H1 (cell line): Measurements from ENCODE around the gene SNX19.

Experiments used
- EZH2 ChIP-seq: fragments of 200-600 bp; sonication (generic); IDR thresholded peaks from 2 replicates; pipeline ENCODE4 v1.7.1; 2012; ENCODE audit warnings: low read depth, mild to moderate bottlenecking, moderate library complexity, low read length, inconsistent platforms; ENCODE audit not compliant: severe bottlenecking
- RXRA ChIP-seq: IDR thresholded peaks from 2 replicates; pipeline ENCODE4 v1.6.1; 2011; ENCODE audit warnings: low read depth, mild to moderate bottlenecking, low read length, moderate library complexity; ENCODE audit not compliant: insufficient read depth
- ZNF274 ChIP-seq: IDR thresholded peaks from 2 replicates; pipeline ENCODE4 v1.7.0; 2012; ENCODE audit warnings: low read length, borderline replicate concordance; ENCODE audit errors: extremely low read depth

- TF ChIP-seq RXRA (no peak), ZNF274 (no peak), EZH2 (no peak)
These were observed 63.7 kb downstream of the SNX19 start for GRCh38 chr11:130852589-130852988.
